T-helper 2 cell treated with Interferon-gamma antibody and Interleukin-4, amounts not matched to agents 100 ng/mL and 5 ng/mL, for 36 hours (primary cell): ENCODE measurements around the gene SLC14A1. TPM values are rescaled to one million over a fixed set of nuclear protein-coding genes. Genes with fewer than 3 reads are reported as not detected.

Source experiments
- intact Hi-C: fragments of 100-400 bp; cut with micrococcal nuclease; formaldehyde crosslinking; loops from one replicate; pipeline ENCODE4 v1.15.1; 2023
- total RNA-seq: library from RNA; stranded (reverse); gene quantifications from 2 replicates; pipeline ENCODE4 v1.2.3, GENCODE V29; 2022

Gene SLC14A1
- total RNA-seq, result 2.4 and 2.8 TPM in 2 replicates

DNA sequence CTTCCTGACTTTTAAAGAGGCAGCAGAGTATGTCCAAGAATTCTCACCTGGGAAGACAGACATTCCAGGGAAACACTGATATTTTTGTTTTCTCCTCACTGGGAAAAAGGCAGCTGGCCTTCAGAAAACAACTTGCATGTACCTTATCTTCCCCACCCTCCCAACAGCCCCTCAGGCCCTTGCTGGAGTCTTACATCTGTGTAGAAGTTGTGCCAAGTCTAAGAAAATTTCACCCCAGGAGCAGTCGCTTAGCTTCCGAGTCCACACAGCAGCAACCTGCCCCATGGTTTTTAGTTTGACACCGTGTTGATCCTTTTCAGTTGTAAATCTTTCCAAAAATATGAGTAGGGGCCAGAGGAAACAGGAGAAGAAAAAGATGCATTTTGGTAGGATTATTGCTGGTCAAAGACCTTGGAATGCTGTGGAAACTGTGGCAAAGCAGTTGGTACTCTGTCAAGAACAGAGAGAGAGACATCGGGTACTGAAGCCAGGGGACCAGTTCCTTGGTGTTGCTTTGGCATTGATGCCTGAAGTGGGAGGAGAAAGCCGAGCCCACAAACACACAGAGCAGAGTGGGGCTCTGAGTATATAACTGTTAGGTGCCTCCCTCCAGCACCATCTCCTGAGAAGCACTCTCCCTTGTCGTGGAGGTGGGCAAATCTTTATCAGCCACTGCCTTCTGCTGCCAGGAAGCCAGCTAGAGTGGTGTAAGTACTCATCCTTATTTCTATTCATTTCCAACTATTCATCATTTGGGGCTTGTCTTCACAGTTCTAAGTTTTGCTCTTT lies at the start of gene SLC14A1:
Gene SLC14A1, plus strand, starts transcription at position 615 of the 789 bp plus-strand sequence. CDS start 6,140 bp downstream, outside the sequence.
- intact Hi-C loops, result loop anchor here (1.0 to 2.0 kb wide), 7 partner anchors 33 to 350 kb away; no protein-coding TSS in a partner anchor

DNA sequence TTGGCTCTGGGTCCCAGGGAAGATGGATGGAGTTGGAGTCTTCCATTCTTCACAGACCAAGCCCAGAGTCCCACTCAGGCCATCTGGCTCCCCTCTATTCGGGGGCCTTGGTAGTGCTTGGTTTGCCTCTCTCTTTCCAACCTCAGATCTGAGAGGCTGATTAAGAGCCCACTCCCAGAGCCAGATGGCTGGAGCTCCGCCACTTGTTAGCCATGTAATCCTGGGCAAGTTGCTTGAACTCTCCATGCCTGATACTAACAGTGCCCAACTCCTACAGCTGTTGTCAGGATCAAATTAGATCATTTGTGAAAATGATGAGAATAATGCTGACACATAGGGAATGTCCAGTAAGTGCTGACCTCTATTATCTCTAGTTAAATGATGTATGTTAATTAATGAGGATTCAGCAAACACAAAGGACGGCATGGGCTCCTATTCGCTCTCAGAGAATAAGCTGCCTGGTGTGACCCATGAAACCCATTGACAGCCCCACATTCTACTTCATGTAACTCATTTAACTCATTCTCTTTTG lies 46.6 kb upstream of the SLC14A1 start:
- intact Hi-C loops, result no loop called here

DNA sequence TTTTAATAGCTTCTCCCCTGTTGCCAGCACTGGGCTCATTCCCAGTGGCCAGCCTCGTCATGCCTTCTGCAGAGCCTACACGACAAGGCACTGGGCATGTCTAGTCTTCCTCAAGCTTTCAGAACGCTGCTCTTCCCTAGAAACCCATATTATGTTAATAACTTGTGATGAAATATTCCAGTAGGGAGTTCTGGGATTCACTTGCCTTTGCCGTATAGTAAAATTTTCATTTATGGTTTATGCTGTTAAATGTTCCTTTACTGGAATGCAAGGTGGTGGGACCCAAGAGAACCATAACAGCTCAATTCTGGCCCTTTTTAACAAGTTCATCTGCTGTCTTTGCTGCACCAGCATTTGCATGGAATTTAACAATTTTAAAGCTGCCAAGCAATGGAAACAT lies 45.5 kb upstream of the SLC14A1 start:
- intact Hi-C loops, result no loop called here

DNA sequence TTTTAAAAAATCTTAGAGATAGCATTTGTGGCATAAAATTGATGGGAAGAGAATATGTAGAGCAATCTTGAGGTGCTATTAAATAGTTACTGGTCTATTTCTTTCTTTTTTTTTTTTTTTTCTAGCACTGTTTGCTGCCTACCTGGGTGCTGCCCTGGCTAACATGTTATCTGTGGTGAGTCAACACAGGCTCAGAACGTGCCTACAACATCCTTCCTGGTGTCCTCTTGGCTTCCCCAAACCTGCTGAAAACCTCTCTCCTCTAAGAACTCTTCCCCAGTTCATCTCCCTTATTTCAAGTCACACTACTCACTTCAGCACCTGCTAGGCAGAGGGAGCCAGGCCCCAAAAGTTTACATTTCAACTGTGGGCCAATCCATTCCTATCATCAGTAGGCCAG lies 45.1 kb upstream of the SLC14A1 start:
- intact Hi-C loops, result no loop called here

DNA sequence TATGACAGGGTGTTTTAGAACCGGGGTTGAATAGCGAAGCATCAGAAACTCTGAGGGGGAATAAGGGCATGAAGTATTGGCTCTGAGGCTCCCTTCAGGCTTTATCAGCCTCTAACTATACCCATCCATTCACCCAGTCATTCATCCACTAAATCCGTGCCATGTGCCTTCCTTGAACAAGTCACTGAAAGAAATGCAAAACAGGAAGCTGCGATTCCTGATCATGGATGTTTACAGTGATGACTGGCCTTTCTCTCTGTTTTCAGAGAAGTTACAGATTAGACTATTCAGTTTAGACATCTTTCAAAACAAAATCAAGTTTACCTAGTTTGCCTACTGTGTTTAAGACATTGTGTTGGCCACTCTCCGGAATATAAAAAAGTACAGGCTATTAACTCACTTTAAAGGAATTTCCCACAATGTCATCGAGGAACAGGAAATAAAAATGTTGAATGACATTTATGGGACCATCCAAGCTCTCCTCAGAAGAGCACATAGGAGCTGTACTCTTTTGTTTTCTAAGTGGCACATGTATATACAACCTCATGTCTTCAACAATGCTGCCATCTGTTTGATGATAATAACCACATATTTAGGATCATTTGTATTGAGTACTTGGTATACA lies 43.8 kb upstream of the SLC14A1 start:
- intact Hi-C loops, result no loop called here

DNA sequence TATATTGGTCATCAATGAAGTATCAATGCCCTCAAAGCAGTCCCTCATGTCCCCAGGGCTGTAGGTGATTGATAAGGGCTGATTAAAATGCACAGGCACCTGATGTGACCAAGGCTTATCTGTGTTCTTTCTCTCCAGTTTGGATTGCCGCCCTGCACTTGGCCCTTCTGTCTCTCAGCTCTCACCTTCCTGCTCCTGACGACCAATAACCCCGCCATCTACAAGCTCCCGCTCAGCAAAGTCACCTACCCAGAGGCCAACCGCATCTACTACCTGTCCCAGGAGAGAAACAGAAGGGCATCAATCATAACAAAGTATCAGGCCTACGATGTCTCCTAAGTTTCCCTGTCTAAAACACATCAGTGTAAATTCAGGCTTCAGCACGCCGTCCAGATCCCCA lies 41.8 kb upstream of the SLC14A1 start:
- intact Hi-C loops, result no loop called here

DNA sequence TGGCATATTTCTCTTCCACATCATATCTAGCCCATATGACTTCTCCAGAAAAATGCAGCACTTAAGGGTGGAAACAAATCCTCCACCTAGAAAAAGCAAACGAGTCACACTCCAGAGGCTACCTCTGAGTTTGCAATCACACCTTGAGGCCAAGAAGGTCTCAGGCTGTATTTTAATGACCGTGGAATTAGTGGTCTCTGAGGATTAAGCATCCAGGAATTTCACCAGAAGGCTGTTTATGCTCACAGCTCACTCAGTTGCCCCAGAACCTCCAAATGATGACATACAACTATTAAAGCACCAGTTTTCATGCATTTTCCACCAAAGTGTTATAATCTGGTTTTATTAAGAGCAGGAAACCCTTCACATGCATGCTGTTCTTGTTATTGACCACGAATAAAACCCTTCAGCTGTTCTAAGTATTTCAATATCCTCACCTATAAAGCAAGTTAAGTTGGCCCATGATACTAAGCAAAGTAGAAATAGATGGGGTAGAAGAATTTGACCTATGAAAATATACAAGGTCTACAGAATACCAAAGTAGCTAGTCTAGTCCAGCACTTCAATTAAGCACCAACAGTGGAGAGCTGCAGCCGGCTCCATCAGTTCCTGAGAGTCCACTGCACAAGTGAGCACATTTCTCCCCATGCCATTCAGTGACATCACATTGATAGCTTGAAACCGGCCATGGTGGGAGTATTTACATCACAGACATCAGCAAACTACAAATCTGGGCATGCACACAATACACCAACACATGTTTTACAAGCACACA lies 39.5 kb upstream of the SLC14A1 start:
- intact Hi-C loops, result loop anchor here (5.0 kb wide), 3 partner anchors 153 to 473 kb away; partner anchors contain the start of gene HAUS1

DNA sequence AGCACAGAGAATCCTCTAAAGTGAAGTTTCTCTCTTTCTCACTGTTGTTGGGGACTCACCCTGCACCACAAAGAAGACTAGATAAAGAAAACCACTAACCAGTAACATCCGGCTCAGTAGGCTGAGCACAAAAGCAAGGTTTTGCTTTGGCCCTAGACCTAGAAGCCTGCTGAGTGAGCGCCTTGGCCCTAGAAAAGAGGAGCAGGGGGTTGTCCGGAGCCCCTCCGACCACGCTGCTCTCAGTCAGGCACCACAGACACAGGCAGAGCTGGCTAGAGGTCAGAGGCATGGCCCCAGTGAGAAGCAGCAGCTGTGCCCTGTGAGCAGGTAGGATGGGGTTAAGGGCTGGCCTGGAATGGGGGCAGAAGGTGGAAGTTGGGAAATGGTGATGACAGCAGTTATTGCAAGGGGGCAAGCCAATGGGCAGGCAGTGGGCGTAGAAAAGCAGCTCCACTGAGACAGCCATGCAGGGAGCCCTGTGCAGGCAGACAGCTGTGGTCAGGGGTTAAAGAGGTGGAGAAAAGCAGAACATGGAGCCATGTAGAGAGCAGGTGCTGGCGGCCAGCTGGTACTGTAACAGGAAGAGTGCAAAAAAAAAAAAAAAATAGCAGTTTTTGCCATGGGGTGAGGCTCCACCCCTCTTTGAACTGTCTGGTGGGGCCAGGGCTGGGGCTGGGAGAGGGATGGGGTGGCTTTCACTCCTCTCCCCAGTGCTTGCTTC lies 36.9 kb upstream of the SLC14A1 start:
- intact Hi-C loops, result loop anchor here (1.0 to 5.0 kb wide), 10 partner anchors 17 to 958 kb away; partner anchors contain the start of genes EPG5 and HAUS1

DNA sequence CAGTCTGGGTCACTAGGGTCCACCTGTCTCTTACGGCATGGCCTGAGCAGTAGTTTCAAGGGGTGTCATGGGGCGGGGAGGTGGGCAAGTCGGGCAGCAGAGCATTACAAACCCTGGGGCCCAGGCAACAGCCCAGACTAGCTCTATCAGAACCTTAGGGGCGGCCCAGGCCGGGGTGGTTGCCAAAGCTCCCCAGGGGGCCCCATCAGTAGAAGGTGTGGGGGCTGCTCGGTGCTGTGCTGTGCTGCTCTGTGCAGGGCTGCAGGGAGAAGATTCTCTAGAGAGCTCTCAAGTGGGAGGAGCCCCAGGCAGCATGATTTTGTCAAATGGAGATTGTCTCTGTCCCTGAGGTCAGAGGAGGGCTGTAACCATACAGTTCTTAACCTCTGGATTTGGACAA lies 36.4 kb upstream of the SLC14A1 start:
- intact Hi-C loops, result loop anchor here (1.0 to 5.0 kb wide), 9 partner anchors 21 to 959 kb away; partner anchors contain the start of genes EPG5 and HAUS1

DNA sequence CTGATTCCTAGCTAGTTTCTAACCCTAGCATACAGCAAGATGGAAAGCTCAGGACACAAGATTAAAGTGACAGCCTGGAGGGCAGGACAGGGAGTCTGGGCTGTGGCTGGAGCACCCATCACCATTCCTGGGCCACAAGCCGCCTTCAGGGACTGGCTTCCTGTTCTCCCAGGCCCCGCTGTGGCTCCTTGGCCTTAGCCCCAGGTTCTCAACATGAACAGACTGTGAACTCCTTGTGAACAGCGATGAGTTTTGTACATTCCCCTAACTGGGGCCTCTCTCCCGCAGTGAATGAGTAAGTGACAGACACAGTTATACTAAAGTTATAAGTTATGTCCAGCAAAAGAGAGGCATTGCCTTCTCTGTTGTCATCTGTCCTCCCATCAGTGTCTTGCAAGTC lies 35.9 kb upstream of the SLC14A1 start:
- intact Hi-C loops, result loop anchor here (5.0 kb wide), 3 partner anchors 149 to 469 kb away; partner anchors contain the start of gene HAUS1

DNA sequence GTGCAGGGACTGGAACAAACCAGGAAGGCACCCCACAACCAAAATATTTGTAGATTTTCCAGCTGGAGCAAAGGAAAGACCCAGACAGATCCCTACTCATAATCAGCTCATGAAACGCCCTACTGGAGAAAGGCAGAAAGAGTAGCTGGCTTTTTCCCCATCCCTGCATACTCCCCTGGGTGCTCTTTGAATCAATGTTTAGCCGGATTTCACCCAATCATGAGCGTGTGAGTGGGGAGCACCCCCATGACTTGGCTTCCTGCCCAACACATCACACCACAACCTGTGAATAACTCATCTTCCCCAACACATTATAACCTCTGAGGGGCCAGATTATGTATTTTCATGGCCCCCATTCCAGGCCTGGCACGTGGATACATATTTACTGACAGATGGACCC lies 35.1 kb upstream of the SLC14A1 start:
- intact Hi-C loops, result loop anchor here (5.0 kb wide), 3 partner anchors 148 to 468 kb away; partner anchors contain the start of gene HAUS1

DNA sequence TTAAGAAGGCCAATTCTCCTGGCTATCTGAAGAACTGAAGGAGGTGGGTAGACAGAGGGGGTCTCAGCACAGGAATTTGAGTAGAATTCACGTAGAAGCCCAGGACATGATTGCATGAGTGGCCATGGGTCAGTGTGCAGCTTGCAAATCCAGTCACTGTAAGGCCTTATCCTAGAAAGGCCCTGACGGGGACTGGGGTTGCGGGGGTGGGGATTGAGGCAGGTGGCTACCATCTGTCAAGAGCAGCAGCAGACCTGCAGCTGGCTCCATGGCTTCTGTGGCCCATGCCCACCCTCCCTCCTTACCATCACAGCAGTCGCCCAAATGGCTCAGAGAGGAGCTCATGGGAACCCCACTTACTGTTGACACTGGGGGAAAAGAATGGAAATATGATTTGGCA lies 34.6 kb upstream of the SLC14A1 start:
- intact Hi-C loops, result loop anchor here (5.0 kb wide), 3 partner anchors 148 to 468 kb away; partner anchors contain the start of gene HAUS1

DNA sequence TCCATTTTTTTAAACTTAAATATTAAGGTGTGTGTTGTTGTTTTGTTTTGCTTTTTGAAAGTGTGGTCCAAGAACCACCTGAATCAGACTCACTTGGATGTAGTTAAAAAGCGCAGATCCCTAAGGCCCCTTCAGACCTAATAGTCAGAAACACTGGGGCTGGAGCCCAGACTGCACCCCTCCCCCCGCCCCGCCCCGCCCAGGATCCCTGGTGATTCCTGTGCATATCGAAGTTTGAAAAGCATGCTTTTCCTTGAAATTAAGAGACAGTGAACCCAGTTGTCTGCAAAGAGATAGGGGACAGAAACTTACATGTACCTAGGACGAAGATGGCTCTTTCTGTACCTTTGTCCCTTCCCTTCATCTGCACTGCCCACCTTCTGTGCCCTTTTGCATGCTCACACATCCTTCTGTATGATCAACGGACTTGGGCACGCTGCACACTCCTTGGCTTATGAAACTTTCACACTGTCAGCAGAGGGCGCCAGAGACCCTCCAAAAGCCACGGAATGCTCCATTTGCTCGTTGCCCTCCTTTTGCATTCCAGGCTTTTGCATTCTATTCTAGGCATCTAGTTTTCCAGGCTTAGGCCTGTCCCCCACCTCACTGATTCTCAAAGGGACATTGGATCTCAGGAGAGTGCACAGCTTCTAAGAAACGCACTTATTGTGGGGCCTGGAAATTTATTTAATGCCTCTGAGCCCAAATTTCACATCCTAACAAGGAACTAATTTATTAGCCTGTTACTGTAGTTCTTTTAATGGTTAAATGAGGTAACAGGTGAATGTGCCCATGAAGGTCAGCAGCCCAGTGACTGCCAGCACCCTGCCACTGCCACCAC lies 32.8 kb upstream of the SLC14A1 start:
- intact Hi-C loops, result loop anchor here (1.0 to 2.0 kb wide), 4 partner anchors 26 to 382 kb away; no protein-coding TSS in a partner anchor

DNA sequence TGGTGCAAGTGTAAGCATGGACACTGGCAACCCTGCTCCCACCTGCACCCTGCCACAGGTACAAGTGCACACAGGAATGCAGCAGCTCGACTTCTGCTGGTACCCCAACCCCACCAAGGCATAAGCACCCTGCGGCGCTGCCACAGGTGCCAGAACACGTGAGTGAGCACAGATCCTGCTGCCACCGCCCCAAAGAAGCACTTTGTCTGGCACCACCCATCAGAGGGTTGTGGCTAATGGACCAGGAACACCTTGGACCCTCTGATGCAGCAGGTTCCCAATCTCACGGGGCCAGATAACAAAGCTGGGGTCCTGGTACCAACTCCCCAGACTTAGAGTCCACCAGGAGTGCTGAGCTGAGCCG lies 32.2 kb upstream of the SLC14A1 start:
- intact Hi-C loops, result loop anchor here (1.0 to 2.0 kb wide), 4 partner anchors 26 to 382 kb away; no protein-coding TSS in a partner anchor

DNA sequence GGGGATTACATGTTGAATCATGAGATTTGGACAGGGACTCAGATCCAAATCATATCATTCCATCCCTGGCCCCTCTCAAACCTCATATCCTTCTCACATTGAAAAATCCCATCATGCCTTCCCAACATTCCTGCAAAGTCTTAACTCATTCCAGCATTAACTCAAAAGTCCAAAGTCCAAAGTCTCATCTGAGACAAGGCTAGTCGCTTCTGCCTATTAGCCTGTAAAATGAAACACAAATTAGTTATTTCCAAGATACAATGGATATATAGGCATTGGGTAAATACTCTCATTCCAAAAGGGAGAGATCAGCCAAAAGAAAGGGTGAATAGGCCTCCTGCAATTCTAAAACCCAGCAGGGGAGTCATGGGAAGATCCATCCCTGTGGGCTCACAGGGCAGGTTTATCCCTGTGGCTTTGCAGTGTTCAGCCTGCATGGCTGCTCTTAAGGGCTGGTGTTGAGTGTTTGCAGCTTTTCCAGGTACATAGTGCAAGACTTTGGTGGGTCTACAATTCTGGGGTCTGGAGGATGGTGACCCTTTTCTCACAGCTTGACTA lies 21.2 kb upstream of the SLC14A1 start:
- intact Hi-C loops, result no loop called here

DNA sequence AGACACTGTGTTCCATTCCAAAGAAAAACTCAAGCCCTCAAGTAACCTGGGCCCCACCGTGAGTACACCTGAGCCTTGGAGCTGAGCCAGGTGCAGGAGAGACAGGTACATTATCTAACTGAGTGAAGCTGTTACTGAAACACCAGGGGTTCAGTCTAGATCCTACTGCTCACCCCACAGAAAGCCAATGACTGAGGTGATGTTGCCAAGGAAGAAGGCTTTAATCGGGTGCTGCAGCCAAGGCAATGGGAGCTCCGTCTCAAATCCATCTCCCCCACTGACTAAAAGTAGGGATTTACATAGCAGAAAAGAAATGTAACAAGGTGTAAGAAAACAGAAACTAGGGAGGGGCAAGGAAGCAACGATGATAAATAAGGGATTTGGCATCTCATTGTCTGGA lies 15.2 kb upstream of the SLC14A1 start:
- intact Hi-C loops, result no loop called here

DNA sequence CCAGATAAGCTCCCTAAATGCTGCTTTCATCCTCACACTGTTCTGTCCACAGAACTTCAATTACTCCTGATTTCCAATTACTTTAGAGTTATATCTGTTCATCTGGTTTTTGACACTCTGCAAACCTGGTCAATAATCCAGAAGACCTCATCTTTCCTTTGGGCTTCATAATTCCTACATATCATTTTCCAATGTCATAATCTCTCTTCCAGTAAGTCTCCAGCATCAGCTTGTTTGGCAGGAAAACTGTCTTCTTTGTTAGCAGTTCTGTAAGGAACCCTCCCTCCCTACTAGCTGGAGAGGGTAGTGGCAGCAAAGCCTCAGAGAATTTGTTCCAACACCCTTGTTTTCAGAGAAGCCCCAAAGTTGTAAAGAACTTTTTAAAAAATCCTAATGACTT lies 11.9 kb upstream of the SLC14A1 start:
- intact Hi-C loops, result no loop called here

DNA sequence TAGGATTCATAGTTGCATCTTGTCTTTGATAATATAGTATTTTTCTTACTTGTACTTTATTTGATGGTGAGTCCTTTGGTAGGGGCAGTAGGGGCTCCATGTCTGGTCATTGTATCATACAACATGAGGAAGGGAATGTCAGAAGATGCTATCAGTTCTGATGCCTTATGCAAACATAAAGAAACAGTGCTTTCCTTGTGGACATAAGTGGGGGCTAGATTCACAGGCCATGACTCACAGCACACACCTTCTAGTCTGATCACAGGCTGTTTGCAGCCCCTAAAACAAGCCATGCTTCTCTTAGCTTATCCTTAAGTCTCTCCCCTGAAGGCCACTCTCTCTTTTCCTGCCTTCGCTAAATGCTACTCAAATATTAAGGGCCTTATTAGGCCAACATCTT lies 10.7 kb upstream of the SLC14A1 start:
- intact Hi-C loops, result no loop called here

DNA sequence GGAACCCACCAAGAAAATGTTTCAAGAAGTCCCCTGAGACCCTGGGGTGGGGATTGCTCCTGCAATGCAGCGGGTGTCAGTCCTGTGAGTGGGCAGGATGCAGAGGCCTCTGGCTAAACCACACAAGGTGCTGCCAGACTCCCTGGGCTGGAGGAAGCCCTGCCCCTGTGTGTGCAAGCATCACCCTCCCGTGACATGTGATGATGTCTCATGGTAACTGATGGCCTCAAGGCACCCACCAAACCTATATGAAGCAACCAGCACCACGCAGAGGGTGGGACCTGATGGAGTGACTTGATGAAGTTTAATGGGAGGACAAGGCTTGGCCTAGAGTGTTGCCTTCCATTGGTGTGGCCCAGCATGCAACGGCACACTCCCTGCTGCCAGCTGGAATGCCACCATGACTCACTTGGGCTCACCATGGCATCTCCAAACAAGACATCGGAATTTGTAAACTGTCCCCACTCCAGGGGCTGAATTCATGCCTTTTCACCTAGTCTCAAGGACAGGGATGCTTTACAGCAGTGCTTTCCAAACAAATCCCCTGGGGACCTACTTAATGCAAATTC lies 8.7 kb upstream of the SLC14A1 start:
- intact Hi-C loops, result no loop called here
